GM23338 (cell line): ENCODE results near the gene FAM13A. TPM values are rescaled to one million over a fixed set of nuclear protein-coding genes. Genes with fewer than 3 reads are reported as not detected.
A peak's percentile ranks its signal among the peaks of the same experiment; 100 is the strongest.

ENCODE experiments used
- ATAC-seq: fragments of 200-7000 bp; cut with Tn5 transposase; 3 replicates; pipeline ENCODE4 v1.9.1; 2020
- DNase-seq: peaks from one replicate; pipeline ENCODE4 v3.0.0-alpha.2; 2015; ENCODE audit warnings: low spot score
- H2AFZ ChIP-seq: fragments of 200-600 bp; sonication (generic); 2 replicates; pipeline ENCODE4 v1.8.0; 2016; ENCODE audit warnings: antibody characterized with exemption, mild to moderate bottlenecking, moderate library complexity
- H3F3A ChIP-seq: fragments of 200-600 bp; sonication (generic); replicated peaks from 2 replicates; pipeline ENCODE4 v1.8.0; 2017; ENCODE audit warnings: antibody characterized with exemption, mixed run types, low read depth
- H3K27ac ChIP-seq: fragments of 200-600 bp; sonication (generic); 2 replicates; pipeline ENCODE4 v1.6.1; 2016; ENCODE audit warnings: low read depth
- H3K27me3 ChIP-seq: fragments of 200-600 bp; sonication (generic); 2 replicates; pipeline ENCODE4 v1.8.0; 2016; ENCODE audit warnings: mild to moderate bottlenecking, mixed run types, moderate library complexity; ENCODE audit not compliant: insufficient read depth
- H3K36me3 ChIP-seq: fragments of 200-600 bp; sonication (generic); 2 replicates; pipeline ENCODE4 v1.8.0; 2016; ENCODE audit warnings: mild to moderate bottlenecking; ENCODE audit not compliant: insufficient read depth
- H3K4me1 ChIP-seq: fragments of 200-600 bp; sonication (generic); 2 replicates; pipeline ENCODE4 v1.8.0; 2016; ENCODE audit warnings: mild to moderate bottlenecking, moderate library complexity; ENCODE audit not compliant: insufficient read depth
- H3K4me2 ChIP-seq: fragments of 200-600 bp; sonication (generic); 2 replicates; pipeline ENCODE4 v1.7.1; 2017; ENCODE audit warnings: mixed run types
- H3K4me3 ChIP-seq: fragments of 200-600 bp; sonication (generic); 2 replicates; pipeline ENCODE4 v1.6.1; 2016; ENCODE audit warnings: mixed run types
- H3K79me2 ChIP-seq: fragments of 200-600 bp; sonication (generic); replicated peaks from 2 replicates; pipeline ENCODE4 v1.8.0; 2017; ENCODE audit warnings: mild to moderate bottlenecking; ENCODE audit not compliant: insufficient read depth
- H3K9me2 ChIP-seq: fragments of 200-600 bp; sonication (generic); 2 replicates; pipeline ENCODE4 v1.8.0; 2017; ENCODE audit not compliant: insufficient read depth
- H4K20me1 ChIP-seq: fragments of 200-600 bp; sonication (generic); replicated peaks from 2 replicates; pipeline ENCODE4 v1.8.0; 2017; ENCODE audit warnings: mild to moderate bottlenecking; ENCODE audit not compliant: insufficient read depth
- H3K27ac Mint-ChIP-seq: 2 replicates; pipeline ENCODE4 v1.8.0; 2020; ENCODE audit warnings: inconsistent platforms, mild to moderate bottlenecking, moderate library complexity, mixed read lengths
- H3K27me3 Mint-ChIP-seq: 3 replicates; pipeline ENCODE4 v1.8.0; 2022; ENCODE audit warnings: low read depth, mild to moderate bottlenecking, moderate library complexity, mixed read lengths, inconsistent platforms; ENCODE audit not compliant: insufficient read depth, poor library complexity
- H3K36me3 Mint-ChIP-seq: 3 replicates; pipeline ENCODE4 v1.8.0; 2021; ENCODE audit warnings: low read depth, mild to moderate bottlenecking, inconsistent platforms, moderate library complexity, mixed read lengths
- H3K4me1 Mint-ChIP-seq: 3 replicates; pipeline ENCODE4 v1.8.0; 2020; ENCODE audit warnings: mild to moderate bottlenecking, inconsistent platforms, mixed read lengths
- H3K4me3 Mint-ChIP-seq: 3 replicates; pipeline ENCODE4 v1.8.0; 2021; ENCODE audit warnings: moderate library complexity, mild to moderate bottlenecking, inconsistent platforms, mixed read lengths
- H3K9me3 Mint-ChIP-seq: 3 replicates; pipeline ENCODE4 v1.8.0; 2020; ENCODE audit warnings: moderate library complexity, mild to moderate bottlenecking, inconsistent platforms, mixed read lengths
- CREB1 ChIP-seq: fragments of 250-450 bp; sonication (Bioruptor Pico); IDR thresholded peaks from 2 replicates; pipeline ENCODE4 v1.5.0; 2020; ENCODE audit warnings: low read depth, mild to moderate bottlenecking, moderate library complexity
- EZH2 ChIP-seq: fragments of 200-600 bp; sonication (generic); IDR thresholded peaks from one replicate; pipeline ENCODE4 v1.8.0; 2017; ENCODE audit warnings: antibody characterized with exemption, mild to moderate bottlenecking, low read depth; ENCODE audit not compliant: unreplicated experiment
- POLR2AphosphoS5 ChIP-seq: IDR thresholded peaks from 2 replicates; pipeline ENCODE4 v1.6.1; 2016; ENCODE audit warnings: antibody characterized with exemption, low read depth
- ZNF114 ChIP-seq: fragments of 250-450 bp; sonication (Bioruptor Pico); IDR thresholded peaks from 2 replicates; pipeline ENCODE4 v1.5.0; 2020; ENCODE audit warnings: mild to moderate bottlenecking, moderate library complexity
- ZNF331 ChIP-seq: fragments of 250-450 bp; sonication (Bioruptor Pico); IDR thresholded peaks from 2 replicates; pipeline ENCODE4 v1.5.0; 2020; ENCODE audit warnings: low read depth, mild to moderate bottlenecking, moderate library complexity
- polyA plus RNA-seq: library from polyadenylated mRNA; unstranded; fragments of >200 nt; fragmentation: Nextera tagmentation; extraction: Ambion mirVana; gene quantifications from 2 replicates; pipeline ENCODE4 v1.2.1, GENCODE V29; 2016
- total RNA-seq: library from RNA; depleted of rRNA; stranded (reverse); fragments of >200 nt; shearing (Covaris generic); gene quantifications from 2 replicates; pipeline ENCODE4 v1.2.3, GENCODE V29; 2014
- TF ChIP-seq, protein P1 (sequence below): fragments of 250-450 bp; sonication (Bioruptor Pico); IDR thresholded peaks from 2 replicates; pipeline ENCODE4 v1.5.0; 2020; ENCODE audit warnings: mild to moderate bottlenecking, moderate library complexity

FAM13A gene
- total and polyA plus RNA-seq, 2 experiments from 2014 or later, result 13.9 to 28.4 TPM

DNA sequence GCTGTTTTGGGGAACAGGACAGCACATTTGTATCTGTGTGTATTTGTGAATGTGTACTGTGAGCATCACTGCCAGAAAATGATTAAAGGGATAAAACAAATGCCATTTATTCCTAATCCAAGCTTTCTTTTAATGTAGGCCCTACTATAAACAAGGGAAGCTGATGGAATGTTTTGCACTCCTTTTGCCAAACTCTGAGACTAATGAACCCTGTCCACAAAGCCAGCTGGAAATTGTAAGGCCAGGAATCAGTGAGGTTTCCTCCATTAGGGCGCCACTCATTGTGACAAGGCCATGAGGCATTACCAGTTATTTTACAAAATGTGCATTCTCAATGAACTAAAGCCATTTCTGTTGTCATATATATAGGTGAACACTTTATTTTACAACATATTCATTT lies 196.4 kb downstream of the FAM13A start:
- H3K4me3 Mint-ChIP-seq, result no peak overlapping the region
- Histone ChIP-seq H4K20me1 (no peaks in the 10 kb centered on the region), H3K4me3 (no peak overlapping the region), H3F3A (no peaks in the 10 kb centered on the region), H3K4me2 (no peak overlapping the region), H2AFZ (no peak overlapping the region), H3K9me2 (no peaks in the 10 kb centered on the region), H3K27me3 (no peaks in the 10 kb centered on the region), H3K27ac (no peak overlapping the region), H3K79me2 (no peaks in the 10 kb centered on the region), H3K4me1 (peaks cover 4% of the 10 kb centered on the region; the same call in 1 of the 2 replicates), H3K36me3 (no peaks in the 10 kb centered on the region)
- no peaks in the 10 kb centered on the region for H3K36me3 Mint-ChIP-seq
- no peaks in the 10 kb centered on the region for H3K9me3 Mint-ChIP-seq
- no peak for DNase-seq
- no peak for ATAC-seq
- H3K27me3 Mint-ChIP-seq, result no peaks in the 10 kb centered on the region
- H3K27ac Mint-ChIP-seq, result no peak overlapping the region
- TF ChIP-seq ZNF331 (CRISPR knock-in tag) (no peak), ZNF114 (CRISPR knock-in tag) (no peak), EZH2 (no peak), CREB1 (CRISPR knock-in tag) (no peak)
- TF ChIP-seq, protein P1, sequence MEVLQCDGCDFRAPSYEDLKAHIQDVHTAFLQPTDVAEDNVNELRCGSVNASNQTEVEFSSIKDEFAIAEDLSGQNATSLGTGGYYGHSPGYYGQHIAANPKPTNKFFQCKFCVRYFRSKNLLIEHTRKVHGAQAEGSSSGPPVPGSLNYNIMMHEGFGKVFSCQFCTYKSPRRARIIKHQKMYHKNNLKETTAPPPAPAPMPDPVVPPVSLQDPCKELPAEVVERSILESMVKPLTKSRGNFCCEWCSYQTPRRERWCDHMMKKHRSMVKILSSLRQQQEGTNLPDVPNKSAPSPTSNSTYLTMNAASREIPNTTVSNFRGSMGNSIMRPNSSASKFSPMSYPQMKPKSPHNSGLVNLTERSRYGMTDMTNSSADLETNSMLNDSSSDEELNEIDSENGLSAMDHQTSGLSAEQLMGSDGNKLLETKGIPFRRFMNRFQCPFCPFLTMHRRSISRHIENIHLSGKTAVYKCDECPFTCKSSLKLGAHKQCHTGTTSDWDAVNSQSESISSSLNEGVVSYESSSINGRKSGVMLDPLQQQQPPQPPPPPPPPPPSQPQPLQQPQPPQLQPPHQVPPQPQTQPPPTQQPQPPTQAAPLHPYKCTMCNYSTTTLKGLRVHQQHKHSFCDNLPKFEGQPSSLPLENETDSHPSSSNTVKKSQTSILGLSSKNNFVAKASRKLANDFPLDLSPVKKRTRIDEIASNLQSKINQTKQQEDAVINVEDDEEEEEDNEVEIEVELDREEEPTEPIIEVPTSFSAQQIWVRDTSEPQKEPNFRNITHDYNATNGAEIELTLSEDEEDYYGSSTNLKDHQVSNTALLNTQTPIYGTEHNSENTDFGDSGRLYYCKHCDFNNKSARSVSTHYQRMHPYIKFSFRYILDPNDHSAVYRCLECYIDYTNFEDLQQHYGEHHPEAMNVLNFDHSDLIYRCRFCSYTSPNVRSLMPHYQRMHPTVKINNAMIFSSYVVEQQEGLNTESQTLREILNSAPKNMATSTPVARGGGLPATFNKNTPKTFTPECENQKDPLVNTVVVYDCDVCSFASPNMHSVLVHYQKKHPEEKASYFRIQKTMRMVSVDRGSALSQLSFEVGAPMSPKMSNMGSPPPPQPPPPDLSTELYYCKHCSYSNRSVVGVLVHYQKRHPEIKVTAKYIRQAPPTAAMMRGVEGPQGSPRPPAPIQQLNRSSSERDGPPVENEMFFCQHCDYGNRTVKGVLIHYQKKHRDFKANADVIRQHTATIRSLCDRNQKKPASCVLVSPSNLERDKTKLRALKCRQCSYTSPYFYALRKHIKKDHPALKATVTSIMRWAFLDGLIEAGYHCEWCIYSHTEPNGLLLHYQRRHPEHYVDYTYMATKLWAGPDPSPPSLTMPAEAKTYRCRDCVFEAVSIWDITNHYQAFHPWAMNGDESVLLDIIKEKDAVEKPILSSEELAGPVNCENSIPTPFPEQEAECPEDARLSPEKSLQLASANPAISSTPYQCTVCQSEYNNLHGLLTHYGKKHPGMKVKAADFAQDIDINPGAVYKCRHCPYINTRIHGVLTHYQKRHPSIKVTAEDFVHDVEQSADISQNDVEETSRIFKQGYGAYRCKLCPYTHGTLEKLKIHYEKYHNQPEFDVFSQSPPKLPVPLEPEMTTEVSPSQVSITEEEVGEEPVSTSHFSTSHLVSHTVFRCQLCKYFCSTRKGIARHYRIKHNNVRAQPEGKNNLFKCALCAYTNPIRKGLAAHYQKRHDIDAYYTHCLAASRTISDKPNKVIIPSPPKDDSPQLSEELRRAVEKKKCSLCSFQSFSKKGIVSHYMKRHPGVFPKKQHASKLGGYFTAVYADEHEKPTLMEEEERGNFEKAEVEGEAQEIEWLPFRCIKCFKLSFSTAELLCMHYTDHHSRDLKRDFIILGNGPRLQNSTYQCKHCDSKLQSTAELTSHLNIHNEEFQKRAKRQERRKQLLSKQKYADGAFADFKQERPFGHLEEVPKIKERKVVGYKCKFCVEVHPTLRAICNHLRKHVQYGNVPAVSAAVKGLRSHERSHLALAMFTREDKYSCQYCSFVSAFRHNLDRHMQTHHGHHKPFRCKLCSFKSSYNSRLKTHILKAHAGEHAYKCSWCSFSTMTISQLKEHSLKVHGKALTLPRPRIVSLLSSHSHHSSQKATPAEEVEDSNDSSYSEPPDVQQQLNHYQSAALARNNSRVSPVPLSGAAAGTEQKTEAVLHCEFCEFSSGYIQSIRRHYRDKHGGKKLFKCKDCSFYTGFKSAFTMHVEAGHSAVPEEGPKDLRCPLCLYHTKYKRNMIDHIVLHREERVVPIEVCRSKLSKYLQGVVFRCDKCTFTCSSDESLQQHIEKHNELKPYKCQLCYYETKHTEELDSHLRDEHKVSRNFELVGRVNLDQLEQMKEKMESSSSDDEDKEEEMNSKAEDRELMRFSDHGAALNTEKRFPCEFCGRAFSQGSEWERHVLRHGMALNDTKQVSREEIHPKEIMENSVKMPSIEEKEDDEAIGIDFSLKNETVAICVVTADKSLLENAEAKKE (CRISPR knock-in tag), result no peak
- H3K4me1 Mint-ChIP-seq, result peaks cover 13% of the 10 kb centered on the region

DNA sequence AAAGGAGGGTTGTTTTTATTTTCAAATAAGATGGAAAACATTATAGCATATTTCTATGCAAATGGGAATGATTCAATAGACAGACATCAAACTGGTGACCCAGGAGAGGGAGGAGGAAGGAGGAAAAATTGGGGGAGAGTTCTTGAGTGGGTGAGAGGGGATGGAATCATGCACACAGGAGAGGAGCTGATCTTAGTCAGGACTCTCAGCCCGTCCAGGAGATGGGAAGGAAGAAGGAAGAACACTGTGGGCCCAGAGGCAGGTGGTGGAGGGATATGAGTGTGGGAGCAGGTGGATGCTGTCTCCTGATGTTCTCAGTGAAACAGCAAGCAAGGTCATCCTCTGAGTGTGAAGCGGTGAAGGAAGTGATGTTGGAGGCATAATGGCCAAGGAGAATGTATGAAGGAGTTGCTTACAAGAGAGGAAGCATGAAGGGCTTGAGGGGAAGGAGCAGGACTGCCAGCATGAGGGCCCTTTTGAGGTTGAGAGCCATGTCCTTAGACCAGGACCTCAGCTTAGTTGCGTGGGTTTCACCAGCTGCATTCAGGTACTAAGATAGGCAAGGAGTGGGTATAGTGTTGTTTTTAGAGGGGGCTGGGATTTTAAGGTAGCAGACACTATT lies 197.7 kb downstream of the FAM13A start:
- DNase-seq, result no peak
- H3K36me3 Mint-ChIP-seq, result no peaks in the 10 kb centered on the region
- no peak overlapping the region for H3K27ac ChIP-seq
- H3F3A ChIP-seq, result no peaks in the 10 kb centered on the region
- no peaks in the 10 kb centered on the region for H3K27me3 ChIP-seq
- peak; percentile 33; the same call in 1 of the 3 replicates for ATAC-seq
- H2AFZ ChIP-seq, result no peak overlapping the region
- H3K4me3 Mint-ChIP-seq, result no peak overlapping the region
- no peaks in the 10 kb centered on the region for H4K20me1 ChIP-seq
- peaks cover 4% of the 10 kb centered on the region; the same call in 1 of the 2 replicates for H3K4me1 ChIP-seq
- H3K4me1 Mint-ChIP-seq, result peaks cover 13% of the 10 kb centered on the region
- no peak overlapping the region for H3K4me2 ChIP-seq
- no peaks in the 10 kb centered on the region for H3K79me2 ChIP-seq
- no peaks in the 10 kb centered on the region for H3K9me2 ChIP-seq
- no peak overlapping the region for H3K27ac Mint-ChIP-seq
- no peak overlapping the region for H3K4me3 ChIP-seq
- no peaks in the 10 kb centered on the region for H3K36me3 ChIP-seq
- H3K9me3 Mint-ChIP-seq, result no peaks in the 10 kb centered on the region
- H3K27me3 Mint-ChIP-seq, result no peaks in the 10 kb centered on the region
- TF ChIP-seq, protein P1 (CRISPR knock-in tag), result no peak
- TF ChIP-seq POLR2AphosphoS5 (no peak), ZNF114 (CRISPR knock-in tag) (no peak)
